Chondrocyte (in vitro differentiated cells): ENCODE measurements around the gene P4HA1. TPM values are rescaled to one million over a fixed set of nuclear protein-coding genes. Genes with fewer than 3 reads are reported as not detected.
"Not testable (repeated sequence)": the region's sequence is repeated elsewhere in the genome, so short reads cannot be mapped to it uniquely, and the experiment has no call there.

Source experiments
- DNase-seq: peaks from one replicate; pipeline ENCODE4 v3.0.0; 2021; ENCODE audit warnings: mixed read lengths, low spot score
- H3K27ac Mint-ChIP-seq: one replicate; pipeline ENCODE4 v1.8.0; 2021; ENCODE audit warnings: mild to moderate bottlenecking, moderate library complexity, mixed read lengths; ENCODE audit not compliant: unreplicated experiment
- H3K27me3 Mint-ChIP-seq: 2 replicates; pipeline ENCODE4 v1.8.0; 2021; ENCODE audit warnings: low read depth, mixed read lengths
- H3K36me3 Mint-ChIP-seq: 2 replicates; pipeline ENCODE4 v1.8.0; 2021; ENCODE audit warnings: low read depth, mixed read lengths
- H3K4me1 Mint-ChIP-seq: 2 replicates; pipeline ENCODE4 v1.8.0; 2021; ENCODE audit warnings: low read depth, mild to moderate bottlenecking, mixed read lengths
- H3K4me3 Mint-ChIP-seq: one replicate; pipeline ENCODE4 v1.8.0; 2021; ENCODE audit warnings: mild to moderate bottlenecking, moderate library complexity, mixed read lengths; ENCODE audit not compliant: unreplicated experiment
- H3K9me3 Mint-ChIP-seq: 2 replicates; pipeline ENCODE4 v1.8.0; 2021; ENCODE audit warnings: low read depth, mixed read lengths
- total RNA-seq: library from RNA; stranded (reverse); gene quantifications from 3 replicates; pipeline ENCODE4 v1.2.1, GENCODE V29; 2021
- TF ChIP-seq, protein P1 (sequence below): fragments of 200-600 bp; sonication (generic); IDR thresholded peaks from 2 replicates; pipeline ENCODE4 v1.5.0; 2021; ENCODE audit warnings: antibody characterized with exemption, mild to moderate bottlenecking, moderate library complexity

Gene P4HA1
- total RNA-seq, 1 donor from 2014 or later: 179 TPM

DNA sequence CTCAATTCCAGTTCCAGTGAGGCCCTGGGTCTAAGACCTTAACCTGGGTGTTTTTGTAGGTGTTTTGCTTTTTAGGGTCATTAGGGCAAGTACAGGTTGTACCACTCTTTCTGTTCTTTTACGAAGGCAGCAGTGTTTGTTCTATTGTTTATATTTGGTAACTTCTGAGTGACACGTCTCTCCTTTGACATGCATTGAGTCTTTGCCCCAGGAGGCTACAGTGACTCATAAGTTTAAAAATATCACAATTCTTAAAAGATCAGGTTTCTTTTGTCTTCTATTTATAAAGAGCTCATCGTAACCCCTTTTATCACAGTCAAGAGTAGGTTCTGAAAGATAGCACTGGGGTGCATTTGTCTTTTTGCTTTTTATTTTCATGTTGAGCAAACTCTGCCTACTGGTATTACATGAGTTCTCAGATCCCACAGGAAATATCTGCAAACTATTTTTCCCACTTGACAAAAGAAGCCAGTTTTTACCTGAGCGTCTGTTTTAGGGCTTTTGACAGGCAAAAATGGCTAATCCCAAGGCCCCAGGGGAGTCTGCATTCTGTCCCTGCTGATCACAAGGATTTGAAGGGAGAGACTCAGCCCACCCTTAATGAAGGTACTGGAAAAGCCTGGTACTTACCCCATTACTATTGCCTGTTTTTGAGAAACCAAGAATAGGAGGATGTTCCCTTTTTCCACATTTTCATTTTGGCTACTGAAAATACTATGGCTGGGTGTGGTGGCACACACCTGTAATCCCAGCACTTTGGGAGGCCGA lies 21.5 kb upstream of the P4HA1 start:
- no peak for DNase-seq
- H3K36me3 Mint-ChIP-seq: no peaks in the 10 kb centered on the region
- H3K9me3 Mint-ChIP-seq: no peaks in the 10 kb centered on the region
- no peaks in the 10 kb centered on the region for H3K27me3 Mint-ChIP-seq
- H3K27ac Mint-ChIP-seq: peak overlapping the region; percentile 24
- peaks cover 18% of the 10 kb centered on the region for H3K4me1 Mint-ChIP-seq
- TF ChIP-seq, protein P1, sequence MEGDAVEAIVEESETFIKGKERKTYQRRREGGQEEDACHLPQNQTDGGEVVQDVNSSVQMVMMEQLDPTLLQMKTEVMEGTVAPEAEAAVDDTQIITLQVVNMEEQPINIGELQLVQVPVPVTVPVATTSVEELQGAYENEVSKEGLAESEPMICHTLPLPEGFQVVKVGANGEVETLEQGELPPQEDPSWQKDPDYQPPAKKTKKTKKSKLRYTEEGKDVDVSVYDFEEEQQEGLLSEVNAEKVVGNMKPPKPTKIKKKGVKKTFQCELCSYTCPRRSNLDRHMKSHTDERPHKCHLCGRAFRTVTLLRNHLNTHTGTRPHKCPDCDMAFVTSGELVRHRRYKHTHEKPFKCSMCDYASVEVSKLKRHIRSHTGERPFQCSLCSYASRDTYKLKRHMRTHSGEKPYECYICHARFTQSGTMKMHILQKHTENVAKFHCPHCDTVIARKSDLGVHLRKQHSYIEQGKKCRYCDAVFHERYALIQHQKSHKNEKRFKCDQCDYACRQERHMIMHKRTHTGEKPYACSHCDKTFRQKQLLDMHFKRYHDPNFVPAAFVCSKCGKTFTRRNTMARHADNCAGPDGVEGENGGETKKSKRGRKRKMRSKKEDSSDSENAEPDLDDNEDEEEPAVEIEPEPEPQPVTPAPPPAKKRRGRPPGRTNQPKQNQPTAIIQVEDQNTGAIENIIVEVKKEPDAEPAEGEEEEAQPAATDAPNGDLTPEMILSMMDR: no peak
- no peak overlapping the region for H3K4me3 Mint-ChIP-seq

DNA sequence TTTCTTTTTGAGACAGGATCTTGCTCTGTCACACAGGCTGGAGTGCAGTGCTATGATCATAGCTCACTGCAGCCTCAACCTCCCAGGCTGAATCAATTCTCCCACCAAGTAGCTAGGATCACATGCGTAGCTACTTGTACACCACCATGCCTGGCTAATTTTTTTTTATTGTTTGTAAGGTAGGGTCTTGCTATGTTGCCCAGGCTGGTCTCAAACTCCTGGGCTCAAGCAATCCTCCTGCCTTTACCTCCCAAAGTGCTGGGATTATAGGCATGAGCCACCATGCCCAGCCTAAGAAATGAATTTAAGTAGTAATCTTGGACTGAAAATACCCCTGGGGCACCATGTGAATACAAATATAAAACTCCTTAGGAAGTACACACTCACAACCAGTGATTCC lies 19.4 kb upstream of the P4HA1 start:
- DNase-seq: no peak
- TF ChIP-seq, protein P1: no peak
- H3K36me3 Mint-ChIP-seq: no peaks in the 10 kb centered on the region
- H3K27me3 Mint-ChIP-seq: no peaks in the 10 kb centered on the region
- H3K9me3 Mint-ChIP-seq: no peaks in the 10 kb centered on the region
- no peak overlapping the region for H3K27ac Mint-ChIP-seq
- no peak overlapping the region for H3K4me3 Mint-ChIP-seq
- H3K4me1 Mint-ChIP-seq: peaks cover 24% of the 10 kb centered on the region

DNA sequence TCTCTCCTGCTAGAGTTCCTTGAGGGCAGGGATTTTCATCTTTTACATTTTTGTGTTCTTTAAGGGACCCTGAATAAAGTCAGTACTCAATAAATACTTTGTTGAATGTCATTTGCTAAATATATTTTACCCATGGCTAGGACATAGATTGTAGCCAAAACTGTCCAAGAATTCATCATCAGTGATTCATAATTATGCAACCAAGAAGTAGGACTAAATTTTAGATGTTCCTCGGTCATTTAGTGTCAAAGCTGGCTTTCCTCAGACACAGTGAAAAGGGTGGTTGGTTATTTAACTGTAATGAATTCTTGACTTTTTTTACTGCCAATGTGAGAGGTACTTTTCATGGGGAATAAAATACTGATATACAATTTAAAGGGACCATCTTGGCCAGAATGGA lies 16.9 kb upstream of the P4HA1 start:
- Mint-ChIP-seq H3K4me3 (no peak overlapping the region), H3K27ac (peak overlapping the region; percentile 10), H3K36me3 (no peaks in the 10 kb centered on the region), H3K27me3 (no peaks in the 10 kb centered on the region), H3K9me3 (no peaks in the 10 kb centered on the region), H3K4me1 (peaks cover 29% of the 10 kb centered on the region)
- no peak for DNase-seq
- TF ChIP-seq, protein P1: no peak

DNA sequence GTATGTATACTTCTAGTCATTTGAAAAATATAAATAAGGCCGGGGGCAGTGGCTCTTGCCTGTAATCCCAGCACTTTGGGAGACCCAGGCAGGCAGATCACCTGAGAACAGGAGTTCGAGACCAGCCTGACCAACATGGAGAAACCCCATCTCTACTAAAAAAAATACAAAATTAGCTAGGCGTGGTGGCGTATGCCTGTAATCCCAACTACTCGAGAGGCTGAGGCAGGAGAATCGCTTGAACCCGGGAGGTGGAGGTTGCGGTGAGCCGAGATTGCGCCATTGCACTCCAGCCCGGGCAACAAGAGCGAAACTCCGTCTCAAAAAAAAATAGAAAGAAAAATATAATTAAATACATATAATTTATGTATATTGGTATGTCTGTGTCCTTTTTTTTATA lies 15.4 kb upstream of the P4HA1 start:
- peaks cover 22% of the 10 kb centered on the region for H3K4me1 Mint-ChIP-seq
- not testable (repeated sequence) for H3K27me3 Mint-ChIP-seq, H3K4me3 Mint-ChIP-seq, DNase-seq, H3K36me3 Mint-ChIP-seq, H3K9me3 Mint-ChIP-seq
- H3K27ac Mint-ChIP-seq: peak overlapping the region; percentile 1

DNA sequence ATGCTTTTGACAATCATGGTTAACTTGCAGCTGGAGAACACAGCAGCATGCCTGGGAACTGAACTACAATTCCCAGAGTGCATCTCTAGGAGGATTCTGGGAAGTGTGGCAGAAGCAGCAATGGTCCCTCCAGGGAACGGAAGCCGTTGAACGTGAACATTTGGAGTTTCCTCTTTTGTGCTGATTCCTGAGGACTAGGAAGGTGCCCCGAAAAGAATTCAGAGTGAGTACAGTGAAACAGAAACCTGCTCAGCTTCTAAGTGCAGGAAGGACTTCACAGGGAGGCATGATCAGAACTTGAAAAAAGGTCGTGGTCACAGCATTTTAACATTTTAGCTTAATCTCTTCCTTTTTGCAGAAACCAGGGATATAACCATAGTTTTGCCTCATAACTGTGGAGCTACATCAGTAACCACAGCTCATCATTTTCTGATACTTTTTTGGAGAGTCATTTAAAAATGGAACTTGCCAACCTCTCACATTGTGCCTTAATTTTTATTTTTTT lies 13.7 kb upstream of the P4HA1 start, which contains the start of gene NUDT13:
TSS of gene NUDT13 (plus strand) at position 111 of the 505 bp plus-strand sequence. CDS start 3,911 bp downstream, outside the sequence.
- Mint-ChIP-seq H3K9me3 (no peaks in the 10 kb centered on the region), H3K27ac (peak within 1 kb of the TSS; percentile 97), H3K36me3 (no peaks in the 10 kb centered on the region), H3K4me1 (peaks cover 22% of the 10 kb centered on the region), H3K27me3 (no peaks in the 10 kb centered on the region), H3K4me3 (peak within 1 kb of the TSS; percentile 82)
- DNase-seq: no peak
- TF ChIP-seq, protein P1: no peak

DNA sequence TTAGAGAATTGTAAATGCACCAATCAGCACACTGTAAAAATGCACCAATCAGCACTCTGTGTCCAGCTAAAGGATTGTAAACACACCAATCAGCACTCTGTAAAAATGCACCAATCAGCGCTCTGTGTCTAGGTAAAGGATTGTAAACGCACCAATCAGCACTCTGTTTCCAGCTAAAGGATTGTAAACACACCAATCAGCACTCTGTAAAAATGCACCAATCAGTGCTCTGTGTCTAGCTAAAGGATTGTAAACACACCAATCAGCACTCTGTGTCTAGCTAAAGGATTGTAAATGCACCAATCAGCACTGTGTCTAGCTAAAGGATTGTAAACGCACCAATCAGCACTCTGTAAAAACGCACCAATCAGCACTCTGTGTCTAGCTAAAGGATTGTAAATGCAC lies 12.6 kb upstream of the P4HA1 start:
- H3K36me3 Mint-ChIP-seq, H3K9me3 Mint-ChIP-seq, H3K27ac Mint-ChIP-seq: not testable (repeated sequence)

More for the DNA sequence above, 12.6 kb upstream of the P4HA1 start:
- not testable (repeated sequence) for DNase-seq, H3K4me3 Mint-ChIP-seq, H3K27me3 Mint-ChIP-seq
- peaks cover 22% of the 10 kb centered on the region for H3K4me1 Mint-ChIP-seq
